NCI-H2227 (cell line): ENCODE measurements around the gene ZNF835.
A peak's percentile ranks its signal among the peaks of the same experiment; 100 is the strongest.
"Not testable (repeated sequence)": the region's sequence is repeated elsewhere in the genome, so short reads cannot be mapped to it uniquely, and the experiment has no call there.

Source experiments
- DNase-seq: peaks from one replicate; lab custom pipeline; 2025; ENCODE audit not compliant: unreplicated experiment; lab: John Stamatoyannopoulos, UW

ZNF835 gene

DNA sequence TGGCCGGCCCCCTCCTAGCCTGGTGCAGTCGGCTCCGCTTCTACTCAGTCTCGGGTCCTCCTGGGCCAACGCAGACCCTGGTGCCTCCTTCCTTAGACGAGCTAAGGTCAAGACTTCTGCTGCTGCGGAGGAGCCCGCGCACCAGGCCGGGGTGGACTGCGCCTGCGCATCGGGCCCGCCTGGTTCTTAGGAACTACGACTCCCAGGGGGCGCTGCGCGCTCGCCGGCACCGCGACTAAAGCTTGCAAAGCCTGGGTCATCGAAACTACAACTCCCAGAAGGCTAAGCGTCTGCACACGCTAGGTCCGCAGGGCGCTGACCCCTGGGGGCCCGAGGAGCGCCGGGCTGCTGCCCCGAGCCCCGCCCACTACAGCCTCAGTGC, at the start of gene ZNF835:
TSS of gene ZNF835 (minus strand) at position 145 of the 382 bp plus-strand sequence. CDS start 6,559 bp downstream, outside the sequence.
- DNase-seq, result peak; percentile 99

DNA sequence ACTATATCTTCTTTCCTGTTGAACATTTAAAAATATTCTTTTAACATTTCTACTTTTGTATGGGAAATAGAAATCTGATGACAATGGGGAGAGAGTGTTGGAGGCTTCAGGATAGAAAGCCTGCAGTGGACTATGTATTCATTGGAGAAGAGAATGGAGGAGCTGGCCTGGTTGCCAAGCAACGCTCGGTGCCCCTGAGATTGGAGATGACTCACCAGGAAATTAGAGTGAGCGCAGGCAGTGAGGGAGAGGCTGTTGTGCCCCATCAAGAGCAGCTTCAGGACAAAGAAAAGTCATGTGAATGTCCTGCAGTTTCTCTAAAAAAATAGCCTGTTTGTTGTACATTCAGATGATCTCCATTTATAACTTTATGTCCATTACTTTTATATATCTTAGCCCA, 48.7 kb upstream of the ZNF835 start:
- peak; percentile 98 for DNase-seq

DNA sequence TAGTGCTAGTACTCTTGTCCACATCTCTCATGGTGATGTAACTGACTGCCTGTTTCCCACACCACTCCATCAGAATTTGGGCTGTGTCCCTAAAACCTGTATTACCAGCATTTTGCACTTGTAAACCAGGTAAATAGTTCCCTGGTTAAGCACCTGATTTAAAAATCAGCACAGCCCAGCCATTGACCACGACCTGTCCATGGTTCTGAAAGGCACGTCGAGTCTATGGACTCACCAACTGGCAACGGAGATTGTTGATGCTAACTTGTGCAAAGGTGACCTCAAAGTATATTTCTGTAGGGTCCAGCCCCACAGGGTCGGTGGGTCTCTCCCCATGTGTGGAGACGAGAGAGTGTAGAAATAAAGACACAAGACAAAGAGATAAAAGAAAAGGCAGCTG, 46.7 kb upstream of the ZNF835 start:
- no peak for DNase-seq

DNA sequence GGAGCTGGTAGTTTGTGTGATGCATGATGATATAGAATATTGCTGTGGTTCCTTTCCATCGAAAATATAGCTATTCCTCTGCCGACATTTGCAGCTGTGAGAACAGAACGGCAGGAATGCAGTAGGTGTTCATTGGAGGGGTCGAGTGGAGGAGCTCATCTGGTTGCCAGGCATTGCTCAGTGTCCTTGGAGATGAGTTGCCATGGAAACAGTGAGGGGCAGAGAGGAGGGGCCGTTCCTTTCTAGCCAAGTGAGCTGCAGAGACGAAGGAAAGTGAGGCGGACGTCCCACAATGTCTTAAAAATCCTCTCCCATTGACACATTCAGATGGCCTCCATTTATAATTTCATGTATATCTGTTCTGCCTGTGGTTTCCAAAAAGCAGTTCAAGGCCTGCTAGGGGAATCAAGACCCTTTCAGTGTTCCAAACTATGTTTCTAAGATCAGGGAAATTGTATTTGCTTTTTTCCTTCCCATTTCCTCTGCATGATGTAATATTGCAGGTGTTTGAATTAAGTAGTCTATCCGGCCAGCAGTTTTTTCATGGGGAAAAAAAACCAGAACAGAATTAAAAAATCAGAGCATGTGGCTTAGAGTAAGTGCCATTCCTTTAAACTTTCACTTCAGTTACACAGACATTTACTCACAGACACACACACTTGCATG, 41.2 kb upstream of the ZNF835 start:
- DNase-seq, result peak; percentile 99

DNA sequence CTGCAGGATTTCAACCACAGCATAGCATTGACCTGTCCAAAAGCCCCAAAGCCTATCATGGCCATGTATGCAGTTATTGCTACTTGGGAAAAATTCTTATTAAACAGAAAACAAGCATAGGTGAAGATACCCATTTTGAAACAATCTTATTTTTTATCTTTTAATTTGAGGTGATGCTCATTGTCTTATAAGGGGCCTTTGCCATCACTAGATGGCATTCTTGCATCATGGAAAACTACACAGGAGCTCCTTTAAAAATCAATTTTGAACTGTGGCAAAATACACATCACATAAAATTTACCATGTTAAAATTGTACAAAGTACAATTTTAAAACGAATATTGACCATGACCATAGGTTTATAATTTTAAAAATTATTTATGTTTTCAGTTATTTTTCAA, 38.9 kb upstream of the ZNF835 start:
- peak; percentile 51 for DNase-seq

DNA sequence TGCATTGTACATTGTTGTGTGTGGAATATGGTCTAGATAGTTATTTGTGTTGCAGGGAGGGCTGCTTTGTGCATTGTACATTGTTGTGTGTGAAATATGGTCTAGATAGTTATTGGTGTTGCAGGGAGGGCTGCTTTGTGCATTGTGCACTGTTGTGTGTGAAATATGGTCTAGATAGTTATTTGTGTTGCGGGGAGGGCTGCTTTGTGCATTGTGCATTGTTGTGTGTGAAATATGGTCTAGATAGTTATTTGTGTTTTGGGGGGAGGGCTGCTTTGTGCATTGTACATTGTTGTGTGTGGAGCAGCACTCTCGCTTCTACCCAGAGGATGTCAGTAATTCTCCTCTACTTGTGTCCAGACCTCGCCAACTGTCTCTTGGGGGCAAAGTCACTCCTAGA, 36.3 kb upstream of the ZNF835 start:
- DNase-seq, result no peak

DNA sequence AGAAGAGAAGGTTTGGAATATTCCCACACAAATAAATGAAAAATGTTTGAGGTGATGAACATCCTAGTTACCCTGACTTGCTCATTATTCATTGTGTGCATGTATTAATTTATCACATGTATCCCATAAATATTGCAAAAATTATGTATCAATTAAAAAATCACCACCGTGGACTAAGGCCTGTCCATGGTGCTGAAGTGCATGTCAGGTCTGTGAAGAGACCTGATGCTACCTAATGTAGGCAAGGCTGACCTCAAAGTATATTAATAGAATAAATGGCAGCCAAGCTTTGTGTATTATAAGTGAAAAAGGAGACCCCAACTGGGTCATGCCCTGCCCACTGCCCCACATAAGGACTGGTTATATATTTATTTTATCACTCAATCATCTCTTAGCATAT, 34.4 kb upstream of the ZNF835 start:
- no peak for DNase-seq

DNA sequence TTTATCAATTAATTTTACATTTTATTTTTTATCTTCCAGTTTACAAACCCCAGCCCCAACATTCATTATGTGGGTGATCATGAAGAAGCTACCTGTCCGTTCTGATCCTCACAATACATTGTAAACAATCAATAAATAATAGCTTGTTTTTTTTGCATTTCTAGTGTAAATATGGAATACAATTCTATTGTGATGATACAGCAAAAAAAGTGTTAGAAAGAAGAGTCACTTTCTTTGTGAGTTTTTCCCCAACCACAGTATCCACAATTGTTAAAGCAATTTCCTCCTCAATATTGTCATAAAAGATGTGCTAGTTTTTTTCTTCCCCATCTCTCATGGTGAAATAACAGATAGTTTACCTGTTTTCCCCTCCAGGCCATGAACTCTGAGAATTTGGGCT, 30.3 kb upstream of the ZNF835 start:
- no peak for DNase-seq

DNA sequence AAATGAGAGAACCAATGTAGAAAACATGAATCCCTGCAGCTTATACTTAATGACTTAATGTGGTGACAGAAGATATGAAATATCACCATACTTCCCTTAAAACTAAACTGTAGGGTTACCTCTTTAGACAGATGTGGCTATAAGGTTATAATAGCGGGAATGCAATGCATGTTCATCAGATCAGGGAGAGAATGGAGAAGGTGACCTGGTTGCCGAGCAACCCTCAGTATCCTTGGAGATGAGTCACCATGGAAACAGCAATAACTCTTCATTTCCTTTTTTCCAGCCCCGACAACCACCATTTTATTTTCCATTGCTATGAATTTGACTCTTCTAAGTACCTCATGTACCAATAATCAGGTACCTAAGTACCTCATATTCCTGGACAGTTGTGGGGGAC, 28.0 kb upstream of the ZNF835 start:
- DNase-seq, result peak; percentile 88

DNA sequence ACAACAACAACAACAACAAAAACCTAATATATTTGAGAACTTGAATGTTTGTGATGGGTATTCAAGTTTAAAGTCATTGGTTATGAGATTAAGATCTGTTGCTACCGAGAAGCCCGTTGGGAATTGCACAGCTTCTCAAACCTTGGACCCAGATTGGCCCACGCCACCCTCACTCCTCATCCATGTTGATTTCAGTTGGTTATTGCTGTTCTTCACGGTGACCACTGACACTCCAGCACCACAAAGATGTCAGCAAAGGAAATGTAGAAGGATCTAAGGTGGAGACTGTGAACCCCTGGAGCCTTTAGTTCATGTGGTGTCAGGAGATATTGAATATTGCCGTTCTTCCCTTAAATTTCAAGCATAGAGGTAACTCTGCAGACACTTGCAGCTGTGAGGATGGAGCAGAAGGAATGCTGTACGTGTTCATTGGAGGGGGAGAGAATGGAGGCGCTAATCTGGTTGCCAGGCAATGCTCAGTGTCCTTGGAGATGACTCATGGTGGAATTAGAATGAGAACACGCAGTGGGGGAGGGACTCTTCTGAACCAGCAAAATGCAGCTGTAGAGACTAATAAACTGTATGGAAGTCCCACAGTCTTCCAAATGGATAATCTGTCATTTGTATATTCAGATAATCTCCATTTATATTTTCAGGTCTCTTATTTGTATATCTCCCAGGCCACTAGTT, 20.8 kb upstream of the ZNF835 start:
- peak; percentile 83 for DNase-seq

DNA sequence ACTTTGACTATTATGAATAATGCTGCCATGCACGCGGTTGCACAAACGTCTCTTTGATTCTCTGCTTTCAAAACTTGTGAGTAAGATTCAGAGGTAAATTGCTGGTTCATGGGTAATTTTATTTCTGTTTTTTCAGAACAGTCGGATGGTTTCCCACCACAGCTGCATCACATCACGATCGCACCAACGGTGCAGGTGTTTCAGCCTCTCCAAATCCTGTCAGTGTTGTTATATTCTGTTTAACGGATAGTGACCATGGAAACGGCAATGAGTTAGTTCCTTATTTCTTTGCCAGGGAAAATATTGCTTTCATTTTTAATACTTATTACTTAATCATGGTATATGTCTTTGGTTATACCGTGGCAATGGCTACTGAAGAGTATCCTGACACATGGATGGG, 19.1 kb upstream of the ZNF835 start:
- no peak for DNase-seq

DNA sequence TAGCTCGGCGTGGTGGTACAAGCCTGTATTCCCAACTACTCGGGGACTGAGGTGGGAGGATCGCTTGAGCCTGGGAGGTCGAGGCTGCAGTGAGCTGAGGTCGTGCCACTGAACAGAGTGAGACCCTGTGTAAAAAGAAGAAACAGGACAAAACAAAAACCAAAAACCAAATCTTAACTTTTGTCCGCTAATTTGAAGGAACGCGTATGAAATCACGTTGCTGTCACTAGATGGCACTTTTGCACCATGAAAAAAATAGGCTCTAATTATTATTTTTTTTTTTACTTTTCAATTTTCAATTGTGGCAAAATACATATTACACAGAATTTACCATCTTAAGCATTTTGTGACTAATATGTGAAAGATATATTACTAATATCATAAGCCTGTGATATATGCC, 17.6 kb upstream of the ZNF835 start:
- DNase-seq, result peak; percentile 34

DNA sequence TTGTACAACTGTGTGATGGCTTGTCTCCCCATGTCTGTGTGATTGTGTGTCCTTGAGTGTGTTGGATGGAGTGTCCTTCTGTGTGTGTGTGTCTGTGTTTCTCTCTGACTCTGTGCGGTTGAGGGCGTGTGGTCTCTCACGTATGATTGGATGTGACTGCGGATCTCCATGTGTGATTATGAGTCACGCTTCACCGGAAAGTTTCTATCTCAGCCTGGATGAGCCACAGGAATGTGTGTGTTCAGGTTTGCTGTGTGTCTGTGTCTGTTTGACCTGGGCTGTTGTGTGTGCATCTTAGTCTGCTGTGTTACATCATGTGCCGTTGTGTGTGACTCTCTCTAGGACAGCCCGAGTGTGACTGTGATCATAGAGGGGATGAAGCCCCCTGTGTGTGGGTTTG, 15.5 kb upstream of the ZNF835 start:
- no peak for DNase-seq

DNA sequence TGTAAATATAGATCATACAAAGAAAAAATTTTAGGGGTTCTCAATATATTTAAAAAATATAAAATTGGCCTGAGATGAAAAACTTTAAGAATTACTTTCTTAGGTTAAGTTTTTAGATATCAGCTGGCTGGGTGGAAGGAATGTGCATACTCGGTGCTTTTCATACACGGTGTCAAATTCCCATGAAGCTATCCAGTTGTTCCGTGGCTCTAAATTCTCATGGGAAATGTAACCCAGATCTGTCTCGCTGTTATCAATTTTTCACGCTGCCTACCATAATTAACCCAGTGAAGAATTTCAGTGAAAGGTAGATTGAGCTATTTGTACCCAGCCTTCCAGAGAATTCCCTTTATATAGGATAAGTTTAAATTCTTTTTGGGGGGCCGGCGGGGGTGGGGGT, 11.6 kb upstream of the ZNF835 start:
- no peak for DNase-seq

DNA sequence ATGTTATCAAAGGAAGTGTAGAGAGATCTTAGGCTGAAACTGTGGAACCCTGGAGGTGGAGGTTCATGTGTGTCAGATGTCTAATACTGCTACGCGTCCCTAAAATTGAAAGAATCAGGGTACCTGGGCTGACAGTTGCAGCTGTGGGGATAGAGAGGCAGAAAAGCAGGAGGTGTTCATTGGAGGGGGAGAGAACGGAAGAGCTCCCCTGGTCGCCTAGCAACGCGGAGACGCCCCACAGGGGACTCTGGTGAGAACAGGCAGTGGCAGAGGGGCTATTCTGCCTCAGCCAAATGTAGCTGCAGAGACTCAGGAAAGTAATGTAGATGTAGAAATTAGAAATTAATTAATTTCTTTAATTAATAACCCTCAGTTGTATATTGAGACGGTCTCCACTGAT, 10.1 kb upstream of the ZNF835 start:
- peak; percentile 71 for DNase-seq

DNA sequence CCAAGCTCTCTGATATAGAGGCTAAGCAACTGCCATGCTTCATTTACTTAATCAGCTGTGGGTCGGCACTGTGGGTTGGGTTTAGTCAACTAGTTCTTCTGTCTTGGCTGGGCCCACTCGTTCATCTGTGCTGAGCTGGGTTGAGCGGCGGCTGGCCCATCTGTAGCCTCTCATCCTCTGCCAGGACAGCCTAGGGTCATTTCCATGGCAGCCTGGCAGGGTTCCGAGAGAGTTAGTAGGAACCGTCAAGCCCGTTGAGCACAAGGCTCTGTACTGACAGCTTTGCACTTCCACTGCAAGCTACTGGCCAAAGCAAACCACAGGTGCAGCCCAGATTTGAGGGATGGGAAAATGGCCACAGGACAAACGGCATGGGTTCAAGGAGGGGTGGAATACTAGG, 6.6 kb upstream of the ZNF835 start:
- DNase-seq, result no peak

DNA sequence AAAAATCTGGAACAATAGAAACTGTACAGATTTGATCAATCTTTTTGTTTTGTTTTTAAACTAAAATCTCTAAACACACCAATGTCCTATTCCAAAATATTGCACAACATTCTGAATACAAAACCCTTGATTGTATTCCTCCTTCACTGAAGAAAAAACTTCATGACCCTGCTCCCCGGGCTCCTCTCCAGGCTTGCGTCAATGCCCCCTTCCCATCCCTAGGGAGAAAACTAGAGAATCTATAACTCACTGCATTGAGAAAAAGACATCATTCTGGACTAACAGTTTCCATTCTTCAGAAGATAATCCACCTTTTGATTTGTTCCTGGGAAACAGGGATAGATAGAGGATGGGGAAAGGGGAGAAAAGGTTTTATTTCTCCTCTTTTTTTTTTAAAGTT, 1.1 kb upstream of the ZNF835 start:
- DNase-seq, result not testable (repeated sequence)

DNA sequence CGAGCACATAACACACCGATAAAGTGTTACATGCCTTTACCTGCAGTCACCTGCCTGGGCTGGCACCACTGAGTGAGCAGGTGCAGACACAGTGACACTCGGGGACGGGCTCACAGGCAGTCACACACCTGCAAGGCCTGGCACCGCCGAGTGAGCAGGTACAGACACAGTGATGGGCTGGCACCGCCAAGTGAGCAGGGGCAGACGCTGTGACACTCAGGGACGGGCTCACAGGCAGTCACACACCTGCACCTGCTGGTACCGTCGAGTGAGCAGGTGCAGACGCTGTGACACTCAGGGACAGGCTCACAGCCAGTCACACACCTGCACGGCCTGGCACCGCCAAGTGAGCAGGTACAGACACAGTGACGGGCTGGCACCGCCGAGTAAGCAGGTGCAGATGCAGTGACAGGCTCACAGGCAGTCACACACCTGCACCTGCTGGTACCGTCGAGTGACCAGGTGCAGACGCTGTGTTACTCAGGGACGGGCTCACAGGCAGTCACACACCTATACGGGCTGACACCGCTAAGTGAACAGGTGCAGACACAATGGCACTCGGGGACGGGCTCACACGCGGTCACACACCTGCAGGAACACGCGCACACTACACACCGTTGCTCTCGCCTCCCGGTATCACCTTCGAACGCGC, 470 bp downstream of the ZNF835 start:
- DNase-seq, result no peak

DNA sequence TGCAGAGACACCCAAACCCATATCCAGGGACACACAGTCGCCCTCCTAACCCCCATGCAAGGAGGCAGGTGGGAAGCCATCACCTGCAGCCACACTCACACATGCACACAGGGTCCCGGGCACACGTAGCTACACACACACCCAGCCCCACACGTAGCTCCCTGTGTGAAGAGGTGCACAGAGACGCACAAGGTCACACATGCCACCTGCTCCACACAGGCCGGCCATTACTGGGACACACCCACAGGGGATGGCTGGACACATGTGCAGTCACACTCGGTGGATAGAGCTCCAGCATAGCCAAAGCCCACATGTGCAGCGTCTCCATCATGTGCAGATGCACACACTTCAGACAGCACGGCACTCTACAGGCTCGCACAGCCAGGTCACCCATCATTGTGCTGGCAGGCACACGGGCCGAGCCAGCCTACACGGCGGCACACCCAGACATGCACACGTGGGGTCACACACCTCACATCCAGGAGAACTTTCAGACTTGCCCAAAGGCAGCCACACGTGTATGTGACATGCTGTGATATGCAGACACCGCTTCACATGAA, 1.1 kb downstream of the ZNF835 start:
- no peak for DNase-seq

DNA sequence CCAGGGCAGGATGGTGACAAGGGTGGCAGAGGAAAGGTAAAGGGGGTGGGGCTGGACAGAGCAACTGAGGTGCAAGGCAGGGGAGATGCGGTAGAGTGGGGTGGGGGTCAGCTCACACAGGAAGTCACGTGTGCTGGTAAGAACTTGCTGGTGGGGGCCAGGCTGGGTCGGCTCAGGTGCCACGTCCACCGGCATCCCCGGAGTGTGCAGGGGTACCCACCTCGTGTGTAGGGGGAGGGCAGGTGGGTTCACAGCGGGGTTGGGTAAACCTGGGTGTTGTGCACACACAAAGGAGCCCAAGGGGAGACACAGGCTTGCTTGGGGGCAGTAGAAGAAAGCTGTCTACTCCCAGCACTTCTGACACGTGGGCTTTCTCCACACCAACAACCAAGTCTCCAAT, 2.9 kb downstream of the ZNF835 start:
- DNase-seq, result no peak

DNA sequence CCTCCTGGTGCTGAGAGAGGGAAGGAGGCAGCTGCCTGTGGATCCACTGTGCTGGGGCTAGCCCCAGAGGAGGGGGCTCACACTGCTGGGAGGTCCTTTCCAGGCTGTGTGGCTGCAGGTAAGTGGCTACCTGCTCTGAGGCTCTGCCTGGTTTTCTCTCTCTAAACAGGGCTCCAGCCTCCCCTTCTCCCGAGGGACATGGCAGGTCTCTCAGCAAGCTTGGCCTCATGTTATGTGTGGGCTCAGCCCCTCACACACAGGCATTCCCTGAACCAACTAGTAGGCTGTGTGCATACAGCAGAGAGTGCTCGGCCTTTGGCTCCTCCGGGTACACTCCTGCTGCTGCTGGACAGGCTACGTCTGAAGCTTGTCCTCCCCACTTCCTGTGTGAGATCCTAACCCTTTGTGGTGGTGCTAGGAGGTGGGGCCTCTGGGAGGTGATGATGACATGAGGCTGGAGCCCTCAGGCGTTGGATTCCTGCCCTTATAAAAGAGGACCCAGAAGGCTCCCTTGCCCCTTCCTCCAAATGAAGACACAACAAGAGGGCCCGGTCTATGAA, 4.2 kb downstream of the ZNF835 start:
- DNase-seq, result no peak

DNA sequence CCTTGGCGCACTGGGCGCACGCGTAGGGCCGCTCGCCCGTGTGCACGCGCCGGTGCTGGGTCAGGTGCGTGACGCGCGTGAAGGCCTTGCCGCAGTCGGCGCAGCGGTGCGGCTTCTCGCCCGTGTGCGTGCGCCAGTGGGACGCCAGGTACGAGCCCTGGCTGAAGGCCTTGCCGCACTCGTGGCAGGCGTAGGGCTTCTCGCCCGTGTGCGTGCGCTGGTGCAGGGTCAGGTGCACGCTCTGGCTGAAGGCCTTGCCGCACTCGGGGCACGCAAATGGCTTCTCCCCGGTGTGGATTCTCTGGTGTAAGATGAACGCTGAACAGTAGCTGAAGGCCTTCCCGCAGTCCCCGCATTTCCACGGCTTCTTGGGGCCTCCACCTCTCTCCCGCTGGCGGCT, 7.0 kb downstream of the ZNF835 start:
- no peak for DNase-seq
